Smooth muscle cell (in vitro differentiated cells): ENCODE data around the gene STOX2. TPM values are rescaled to one million over a fixed set of nuclear protein-coding genes. Genes with fewer than 3 reads are reported as not detected.

ENCODE experiments used
- DNase-seq: peaks from one replicate; lab custom pipeline; 2025; ENCODE audit not compliant: unreplicated experiment; lab: John Stamatoyannopoulos, UW
- H2AFZ ChIP-seq: fragments of 200-600 bp; sonication (generic); 2 replicates; pipeline ENCODE4 v1.6.0; 2016; ENCODE audit warnings: antibody characterized with exemption, low read depth, mild to moderate bottlenecking
- H3F3A ChIP-seq: fragments of 200-600 bp; sonication (generic); 2 replicates; pipeline ENCODE4 v1.6.0; 2017; ENCODE audit warnings: antibody characterized with exemption, low read depth
- H3K27ac ChIP-seq: fragments of 200-600 bp; sonication (generic); 2 replicates; pipeline ENCODE4 v1.5.1; 2016; ENCODE audit warnings: low read depth, mild to moderate bottlenecking
- H3K27me3 ChIP-seq: fragments of 200-600 bp; sonication (generic); 2 replicates; pipeline ENCODE4 v1.6.1; 2016; ENCODE audit warnings: low read depth, mild to moderate bottlenecking
- H3K36me3 ChIP-seq: fragments of 200-600 bp; sonication (generic); 2 replicates; pipeline ENCODE4 v1.5.1; 2016; ENCODE audit warnings: low read depth
- H3K4me1 ChIP-seq: fragments of 200-600 bp; sonication (generic); 2 replicates; pipeline ENCODE4 v1.5.1; 2016; ENCODE audit warnings: low read depth
- H3K4me2 ChIP-seq: fragments of 200-600 bp; sonication (generic); 2 replicates; pipeline ENCODE4 v1.6.0; 2016; ENCODE audit warnings: mild to moderate bottlenecking
- H3K4me3 ChIP-seq: fragments of 200-600 bp; sonication (generic); 2 replicates; pipeline ENCODE4 v1.5.1; 2016; ENCODE audit warnings: mild to moderate bottlenecking
- H3K79me2 ChIP-seq: fragments of 200-600 bp; sonication (generic); 2 replicates; pipeline ENCODE4 v1.6.0; 2016; ENCODE audit warnings: low read depth, mild to moderate bottlenecking
- H3K9ac ChIP-seq: fragments of 200-600 bp; sonication (generic); 2 replicates; pipeline ENCODE4 v1.6.0; 2016; ENCODE audit warnings: low read depth
- H3K9me3 ChIP-seq: fragments of 200-600 bp; sonication (generic); replicated peaks from 2 replicates; pipeline ENCODE4 v1.5.1; 2016; ENCODE audit warnings: low read depth
- H4K20me1 ChIP-seq: fragments of 200-600 bp; sonication (generic); 2 replicates; pipeline ENCODE4 v1.6.0; 2016; ENCODE audit warnings: low read depth
- CTCF ChIP-seq: fragments of 200-600 bp; sonication (generic); IDR thresholded peaks from 2 replicates; pipeline ENCODE4 v1.5.1; 2017; ENCODE audit warnings: borderline replicate concordance, mild to moderate bottlenecking, antibody characterized with exemption; ENCODE audit not compliant: insufficient read depth, poor library complexity, severe bottlenecking
- WGBS: methylation state at CpG from one replicate; pipeline ENCODE4 v1.1.7; 2016; ENCODE audit warnings: low lambda C conversion rate; 5-methylcytosine and 5-hydroxymethylcytosine counted together
- polyA plus RNA-seq: library from polyadenylated mRNA; unstranded; fragments of >200 nt; fragmentation: Nextera tagmentation; extraction: Ambion mirVana; gene quantifications from 2 replicates; pipeline ENCODE4 v1.2.1, GENCODE V29; 2016
- total RNA-seq: library from RNA; depleted of rRNA; stranded (reverse); fragments of >200 nt; gene quantifications from 2 replicates; pipeline ENCODE4 v1.2.3, GENCODE V29; 2014

STOX2 gene
- total and polyA plus RNA-seq, 2 experiments from 2014 or later: 1.3 to 4.2 TPM

GRCh38 chr4:184053434-184053833 lies 148.3 kb downstream of the STOX2 start:
- Histone ChIP-seq H3K4me2 (no peak overlapping the region), H3K4me1 (no peaks in the 10 kb centered on the region), H3K9me3 (no peaks in the 10 kb centered on the region), H4K20me1 (no peaks in the 10 kb centered on the region), H3K36me3 (no peaks in the 10 kb centered on the region), H3K79me2 (no peaks in the 10 kb centered on the region), H3K9ac (no peak overlapping the region), H3K4me3 (no peak overlapping the region), H2AFZ (no peak overlapping the region), H3K27me3 (no peaks in the 10 kb centered on the region), H3F3A (no peaks in the 10 kb centered on the region), H3K27ac (no peak overlapping the region)
- no peak for TF ChIP-seq CTCF
- DNase-seq: no peak
- WGBS: 73% methylated on average over 5 of the region's 5 CpGs

GRCh38 chr4:184056877-184057276 lies 151.8 kb downstream of the STOX2 start:
- H3K4me1 ChIP-seq: no peaks in the 10 kb centered on the region
- no peak overlapping the region for H3K9ac ChIP-seq
- no peak overlapping the region for H3K27ac ChIP-seq
- no peaks in the 10 kb centered on the region for H3K79me2 ChIP-seq
- H2AFZ ChIP-seq: no peak overlapping the region
- H3F3A ChIP-seq: no peaks in the 10 kb centered on the region
- no peaks in the 10 kb centered on the region for H3K36me3 ChIP-seq
- H4K20me1 ChIP-seq: no peaks in the 10 kb centered on the region
- H3K4me3 ChIP-seq: no peak overlapping the region
- no peak for DNase-seq
- H3K4me2 ChIP-seq: no peak overlapping the region
- H3K27me3 ChIP-seq: no peaks in the 10 kb centered on the region
- no peaks in the 10 kb centered on the region for H3K9me3 ChIP-seq
- 75% methylated on average over 14 of the region's 14 CpGs for WGBS
- TF ChIP-seq CTCF: no peak

GRCh38 chr4:184058026-184058425 lies 152.9 kb downstream of the STOX2 start:
- H3K79me2 ChIP-seq: no peaks in the 10 kb centered on the region
- no peak overlapping the region for H3K9ac ChIP-seq
- H3K36me3 ChIP-seq: no peaks in the 10 kb centered on the region
- H3K27ac ChIP-seq: no peak overlapping the region
- H3K4me3 ChIP-seq: no peak overlapping the region
- no peak for TF ChIP-seq CTCF
- H2AFZ ChIP-seq: no peak overlapping the region
- 97% methylated on average over 6 of the region's 6 CpGs for WGBS
- DNase-seq: no peak
- no peaks in the 10 kb centered on the region for H3K9me3 ChIP-seq
- H3K4me2 ChIP-seq: no peak overlapping the region
- no peaks in the 10 kb centered on the region for H3F3A ChIP-seq
- H3K4me1 ChIP-seq: no peaks in the 10 kb centered on the region
- no peaks in the 10 kb centered on the region for H3K27me3 ChIP-seq
- H4K20me1 ChIP-seq: no peaks in the 10 kb centered on the region

GRCh38 chr4:184059099-184059498 lies 154.0 kb downstream of the STOX2 start:
- no peaks in the 10 kb centered on the region for H3K9me3 ChIP-seq
- H3K4me1 ChIP-seq: no peaks in the 10 kb centered on the region
- no peak overlapping the region for H3K4me3 ChIP-seq
- H3F3A ChIP-seq: no peaks in the 10 kb centered on the region
- no peaks in the 10 kb centered on the region for H4K20me1 ChIP-seq
- no peak overlapping the region for H3K4me2 ChIP-seq
- TF ChIP-seq CTCF: no peak
- no peaks in the 10 kb centered on the region for H3K27me3 ChIP-seq
- no peaks in the 10 kb centered on the region for H3K36me3 ChIP-seq
- H3K9ac ChIP-seq: no peak overlapping the region
- no peak overlapping the region for H2AFZ ChIP-seq
- H3K27ac ChIP-seq: no peak overlapping the region
- H3K79me2 ChIP-seq: no peaks in the 10 kb centered on the region
- 95% methylated on average over 3 of the region's 3 CpGs for WGBS
- no peak for DNase-seq
